ENCODE results near the gene WDR81. TPM values are rescaled to one million over a fixed set of nuclear protein-coding genes. Genes with fewer than 3 reads are reported as not detected.
"Not testable (repeated sequence)": the region's sequence is repeated elsewhere in the genome, so short reads cannot be mapped to it uniquely, and the experiment has no call there.

The WDR81 gene
- total and polyA plus RNA-seq, 2 donors: 12.0 to 27.0 TPM

DNA sequence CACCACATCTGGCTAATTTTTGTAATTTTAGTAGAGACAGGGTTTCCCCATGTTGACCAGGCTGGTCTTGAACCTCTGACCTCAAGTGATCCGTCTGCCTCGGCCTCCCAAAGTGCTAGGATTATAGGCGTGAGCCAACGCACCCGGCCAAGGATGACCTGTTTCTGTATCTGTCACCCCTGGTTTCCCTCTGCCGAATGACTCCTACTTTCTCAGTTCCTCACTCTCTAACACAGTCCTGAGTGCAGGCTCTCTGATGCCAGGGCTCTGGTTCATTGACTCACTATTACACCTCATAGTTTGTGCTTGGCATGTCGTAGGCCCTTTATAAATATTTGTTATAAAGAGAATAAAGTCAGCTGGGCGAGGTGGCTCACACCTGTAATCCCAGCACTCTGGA, 29.1 kb upstream of the WDR81 start:
- Histone ChIP-seq H3K36me3 (ENCODE audit: control insufficient read depth in 2 of 2, insufficient read depth in 2 of 2, low read length in 1 of 2) (no peaks in the 10 kb centered on the region), H3K4me1 (ENCODE audit: control insufficient read depth in 2 of 2, insufficient read depth in 2 of 2, low read length in 2 of 2) (no peaks in the 10 kb centered on the region), H3K27ac (ENCODE audit: low read depth in 1 of 2, low read length in 1 of 2) (no peak overlapping the region), H3K4me3 (ENCODE audit: low read length in 2 of 2) (no peak overlapping the region), H3K27me3 (ENCODE audit: control insufficient read depth in 2 of 2, insufficient read depth in 1 of 2, low read length in 1 of 2) (peaks cover 0 to 3% of the 10 kb centered on the region in 2 donors), H3K9me3 (ENCODE audit: control insufficient read depth in 2 of 2, insufficient read depth in 1 of 2, low read length in 1 of 2) (no peaks in the 10 kb centered on the region)
- DNase-seq (ENCODE audit: low read depth in 6 of 9, low spot score in 9 of 9): no peak
- 98% methylated on average over 8 of the region's 8 CpGs for WGBS

DNA sequence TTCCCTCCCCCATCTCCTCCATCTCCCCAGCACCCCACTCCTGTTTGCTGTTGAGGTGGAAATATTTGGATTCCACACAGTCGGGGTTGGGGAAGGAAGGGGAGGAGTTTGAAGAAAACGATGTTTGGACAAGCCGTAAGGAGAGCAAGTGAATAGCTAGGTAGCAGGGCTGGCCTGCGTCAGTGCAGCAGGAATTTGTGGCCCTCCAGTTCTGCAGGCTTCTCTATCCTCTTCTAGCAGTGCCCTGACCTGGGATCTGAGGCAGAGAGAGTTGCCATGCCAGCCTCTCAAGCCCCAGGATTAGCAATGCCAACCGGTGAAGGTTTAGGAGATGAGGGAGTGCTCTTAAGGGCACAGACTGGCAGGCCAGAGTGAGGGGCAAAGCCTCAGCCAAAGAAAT, 26.8 kb upstream of the WDR81 start:
- H3K27ac ChIP-seq (ENCODE audit: low read depth in 1 of 2, low read length in 1 of 2): no peak overlapping the region
- H3K9me3 ChIP-seq (ENCODE audit: control insufficient read depth in 2 of 2, insufficient read depth in 1 of 2, low read length in 1 of 2): no peaks in the 10 kb centered on the region
- no peaks in the 10 kb centered on the region for H3K4me1 ChIP-seq (ENCODE audit: control insufficient read depth in 2 of 2, insufficient read depth in 2 of 2, low read length in 2 of 2)
- 62% methylated on average over 5 of the region's 5 CpGs for WGBS
- no peaks in the 10 kb centered on the region for H3K36me3 ChIP-seq (ENCODE audit: control insufficient read depth in 2 of 2, insufficient read depth in 2 of 2, low read length in 1 of 2)
- no peak overlapping the region for H3K4me3 ChIP-seq (ENCODE audit: low read length in 2 of 2)
- no peak for DNase-seq (ENCODE audit: low read depth in 6 of 9, low spot score in 9 of 9)
- H3K27me3 ChIP-seq (ENCODE audit: control insufficient read depth in 2 of 2, insufficient read depth in 1 of 2, low read length in 1 of 2): peaks cover 0 to 3% of the 10 kb centered on the region in 2 donors

DNA sequence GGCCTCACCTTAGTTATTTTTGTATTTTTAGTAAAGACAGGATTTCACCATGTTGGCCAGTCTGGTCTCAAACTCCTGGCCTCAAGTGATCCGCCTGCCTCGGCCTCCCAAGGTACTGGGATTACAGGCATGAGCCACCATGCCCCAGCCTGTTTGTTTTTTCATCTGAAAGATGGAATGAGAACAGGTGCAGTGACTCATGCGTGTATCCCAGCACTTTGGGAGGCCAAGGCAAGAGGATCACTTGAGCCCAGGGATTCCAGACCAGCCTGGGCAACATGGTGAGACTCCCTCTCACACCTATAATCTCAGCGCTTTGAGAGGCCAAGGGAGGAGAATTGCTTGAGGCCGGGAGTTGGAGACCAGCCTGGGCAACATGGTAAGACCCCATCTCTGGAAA, 24.6 kb upstream of the WDR81 start:
- H3K9me3 ChIP-seq (ENCODE audit: control insufficient read depth in 2 of 2, insufficient read depth in 1 of 2, low read length in 1 of 2); H3K4me1 ChIP-seq (ENCODE audit: control insufficient read depth in 2 of 2, insufficient read depth in 2 of 2, low read length in 2 of 2); H3K27ac ChIP-seq (ENCODE audit: low read depth in 1 of 2, low read length in 1 of 2); H3K4me3 ChIP-seq (ENCODE audit: low read length in 2 of 2); H3K27me3 ChIP-seq (ENCODE audit: control insufficient read depth in 2 of 2, insufficient read depth in 1 of 2, low read length in 1 of 2); DNase-seq (ENCODE audit: low read depth in 6 of 9, low spot score in 9 of 9); H3K36me3 ChIP-seq (ENCODE audit: control insufficient read depth in 2 of 2, insufficient read depth in 2 of 2, low read length in 1 of 2): not testable (repeated sequence)
- 96% methylated on average over 5 of the region's 5 CpGs for WGBS

DNA sequence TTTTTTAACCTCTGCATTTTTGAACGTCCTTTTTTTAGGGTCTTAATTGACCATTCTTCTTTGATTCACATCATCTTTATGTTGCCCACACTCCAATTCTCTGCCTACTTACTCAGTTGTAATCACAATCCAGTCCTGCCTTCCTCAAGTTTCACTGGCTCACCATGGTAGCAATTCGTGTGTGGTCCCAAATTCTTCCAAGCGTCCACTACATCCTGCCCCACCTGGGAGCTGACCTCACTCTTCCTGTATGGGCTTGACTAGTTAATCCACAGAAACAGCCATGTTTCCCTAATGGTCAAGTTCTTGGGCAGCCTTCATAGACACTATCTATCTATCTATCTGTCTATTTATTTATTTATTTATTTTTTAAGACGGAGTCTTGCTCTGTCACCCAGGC, 21.4 kb upstream of the WDR81 start:
- no peaks in the 10 kb centered on the region for H3K36me3 ChIP-seq (ENCODE audit: control insufficient read depth in 2 of 2, insufficient read depth in 2 of 2, low read length in 1 of 2)
- H3K4me1 ChIP-seq (ENCODE audit: control insufficient read depth in 2 of 2, insufficient read depth in 2 of 2, low read length in 2 of 2): peaks cover 0 to 7% of the 10 kb centered on the region in 2 donors
- WGBS: 73% methylated on average over 4 of the region's 4 CpGs
- no peak overlapping the region for H3K4me3 ChIP-seq (ENCODE audit: low read length in 2 of 2)
- DNase-seq (ENCODE audit: low read depth in 6 of 9, low spot score in 9 of 9): no peak
- H3K27me3 ChIP-seq (ENCODE audit: control insufficient read depth in 2 of 2, insufficient read depth in 1 of 2, low read length in 1 of 2): peaks cover 7 to 21% of the 10 kb centered on the region in 2 donors
- H3K9me3 ChIP-seq (ENCODE audit: control insufficient read depth in 2 of 2, insufficient read depth in 1 of 2, low read length in 1 of 2): no peaks in the 10 kb centered on the region
- no peak overlapping the region for H3K27ac ChIP-seq (ENCODE audit: low read depth in 1 of 2, low read length in 1 of 2)

DNA sequence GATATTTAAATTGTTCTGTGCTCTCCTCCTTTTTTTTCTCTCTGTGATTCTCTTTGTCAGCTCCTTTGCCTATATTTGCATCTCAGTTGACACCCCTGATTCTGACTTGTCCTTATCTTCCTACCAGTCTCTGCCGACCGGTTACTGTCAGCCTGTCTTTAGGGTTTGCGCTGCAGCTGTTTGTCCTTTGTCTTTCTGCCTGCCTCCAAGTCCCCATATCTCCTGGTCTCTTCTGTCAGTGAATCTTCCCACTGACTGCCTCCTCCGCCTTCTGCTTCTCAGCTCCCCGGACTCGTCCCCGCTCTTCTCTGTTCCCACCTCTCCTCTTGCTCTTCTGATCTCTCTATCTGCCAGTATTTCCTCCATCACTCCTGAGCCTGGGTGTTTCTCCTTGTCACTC, 19.5 kb upstream of the WDR81 start:
- Histone ChIP-seq H3K4me1 (ENCODE audit: control insufficient read depth in 2 of 2, insufficient read depth in 2 of 2, low read length in 2 of 2) (peaks cover 0 to 11% of the 10 kb centered on the region in 2 donors), H3K36me3 (ENCODE audit: control insufficient read depth in 2 of 2, insufficient read depth in 2 of 2, low read length in 1 of 2) (no peaks in the 10 kb centered on the region), H3K27me3 (ENCODE audit: control insufficient read depth in 2 of 2, insufficient read depth in 1 of 2, low read length in 1 of 2) (peaks cover 23 to 41% of the 10 kb centered on the region in 2 donors), H3K27ac (ENCODE audit: low read depth in 1 of 2, low read length in 1 of 2) (no peak overlapping the region), H3K9me3 (ENCODE audit: control insufficient read depth in 2 of 2, insufficient read depth in 1 of 2, low read length in 1 of 2) (no peaks in the 10 kb centered on the region), H3K4me3 (ENCODE audit: low read length in 2 of 2) (no peak overlapping the region)
- DNase-seq (ENCODE audit: low read depth in 6 of 9, low spot score in 9 of 9): no peak
- 96% methylated on average over 7 of the region's 7 CpGs for WGBS

DNA sequence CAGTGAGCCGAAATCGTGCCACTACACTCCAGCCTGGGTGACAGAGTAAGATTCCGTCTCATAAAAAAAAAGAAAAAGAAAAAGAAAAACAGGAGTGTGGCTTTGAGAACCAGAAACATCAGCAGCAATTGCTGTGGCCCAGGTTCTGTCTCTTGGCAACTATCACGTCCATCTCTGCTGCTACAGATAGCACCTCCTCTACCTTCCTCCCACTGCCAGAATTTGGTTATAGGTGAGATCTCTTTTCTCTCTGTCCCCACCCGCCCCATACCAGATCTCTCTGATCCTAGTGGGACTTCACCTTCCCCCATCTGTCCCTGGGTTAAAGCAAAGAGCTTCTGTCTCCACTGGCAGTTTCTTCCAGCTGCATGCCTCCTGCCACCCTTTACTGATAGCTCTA, 17.4 kb upstream of the WDR81 start:
- DNase-seq (ENCODE audit: low read depth in 6 of 9, low spot score in 9 of 9): no peak

DNA sequence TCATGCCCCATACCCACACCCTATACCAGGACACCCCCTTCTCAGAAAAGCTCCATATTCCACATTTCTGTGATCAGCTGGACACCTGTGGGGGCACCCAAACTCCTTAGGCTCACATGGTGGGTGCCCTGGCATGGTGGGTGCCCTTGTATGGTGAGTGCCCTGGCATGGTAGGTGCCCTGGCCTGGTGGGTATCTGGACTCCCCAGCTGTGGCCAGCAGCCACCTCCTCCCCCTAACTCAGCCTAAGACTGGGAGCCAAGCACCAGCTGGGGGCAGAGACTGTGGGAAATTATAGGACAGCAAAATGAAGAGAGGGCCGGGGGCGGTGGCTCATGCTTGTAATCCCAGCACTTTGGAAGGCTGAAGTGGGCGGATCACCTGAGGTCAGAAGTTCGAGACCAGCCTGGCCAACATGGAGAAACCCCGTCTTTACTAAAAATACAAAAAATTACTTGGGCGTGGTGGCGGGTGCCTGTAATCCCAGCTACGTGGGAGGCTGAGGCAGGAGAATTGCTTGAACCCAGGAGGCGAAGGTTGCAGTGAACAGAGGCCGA, 15.6 kb upstream of the WDR81 start:
- not testable (repeated sequence) for DNase-seq (ENCODE audit: low read depth in 6 of 9, low spot score in 9 of 9); H3K27ac ChIP-seq (ENCODE audit: low read depth in 1 of 2, low read length in 1 of 2); H3K36me3 ChIP-seq (ENCODE audit: control insufficient read depth in 2 of 2, insufficient read depth in 2 of 2, low read length in 1 of 2); H3K9me3 ChIP-seq (ENCODE audit: control insufficient read depth in 2 of 2, insufficient read depth in 1 of 2, low read length in 1 of 2); H3K4me3 ChIP-seq (ENCODE audit: low read length in 2 of 2)
- Histone ChIP-seq H3K4me1 (ENCODE audit: control insufficient read depth in 2 of 2, insufficient read depth in 2 of 2, low read length in 2 of 2) (peaks cover 3 to 33% of the 10 kb centered on the region in 2 donors), H3K27me3 (ENCODE audit: control insufficient read depth in 2 of 2, insufficient read depth in 1 of 2, low read length in 1 of 2) (peaks cover 50 to 79% of the 10 kb centered on the region in 2 donors)
- WGBS: 97% methylated on average over 10 of the region's 10 CpGs

More for the DNA sequence above, 17.4 kb upstream of the WDR81 start:
- Histone ChIP-seq H3K36me3 (ENCODE audit: control insufficient read depth in 2 of 2, insufficient read depth in 2 of 2, low read length in 1 of 2) (no peaks in the 10 kb centered on the region), H3K27ac (ENCODE audit: low read depth in 1 of 2, low read length in 1 of 2) (no peak overlapping the region), H3K9me3 (ENCODE audit: control insufficient read depth in 2 of 2, insufficient read depth in 1 of 2, low read length in 1 of 2) (no peaks in the 10 kb centered on the region), H3K27me3 (ENCODE audit: control insufficient read depth in 2 of 2, insufficient read depth in 1 of 2, low read length in 1 of 2) (peaks cover 32 to 62% of the 10 kb centered on the region in 2 donors), H3K4me1 (ENCODE audit: control insufficient read depth in 2 of 2, insufficient read depth in 2 of 2, low read length in 2 of 2) (peaks cover 3 to 22% of the 10 kb centered on the region in 2 donors), H3K4me3 (ENCODE audit: low read length in 2 of 2) (no peak overlapping the region)
- WGBS: 91% methylated on average over 5 of the region's 5 CpGs

DNA sequence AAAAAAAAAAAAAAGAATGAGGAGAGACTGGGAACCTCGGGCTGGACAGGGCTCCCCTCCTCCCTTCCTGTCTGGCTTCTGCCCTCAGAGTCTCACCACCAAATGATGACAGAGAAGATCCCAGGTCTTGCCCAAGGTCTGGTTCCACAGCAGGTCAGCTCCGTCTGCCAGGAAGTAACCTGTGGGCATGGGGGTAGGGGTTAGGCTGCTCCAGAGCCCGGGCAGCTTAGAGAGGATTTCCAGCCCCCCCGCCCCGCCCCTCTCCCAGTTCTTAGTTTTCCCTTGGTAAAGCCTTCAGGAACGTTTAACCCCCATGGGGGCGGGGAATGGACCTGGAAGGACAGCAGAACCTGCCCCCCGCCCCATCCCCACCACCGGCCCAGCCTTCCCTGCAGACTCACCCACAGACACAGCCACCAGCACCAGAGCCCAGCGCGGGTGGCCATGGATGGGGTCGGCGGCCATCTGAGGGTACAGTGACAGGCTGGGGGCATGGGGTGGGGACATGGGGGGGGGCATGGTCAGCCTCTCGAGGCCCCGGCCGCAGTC, 15.0 kb upstream of the WDR81 start:
- H3K27me3 ChIP-seq (ENCODE audit: control insufficient read depth in 2 of 2, insufficient read depth in 1 of 2, low read length in 1 of 2): peaks cover 54 to 85% of the 10 kb centered on the region in 2 donors
- H3K4me1 ChIP-seq (ENCODE audit: control insufficient read depth in 2 of 2, insufficient read depth in 2 of 2, low read length in 2 of 2): peaks cover 3 to 39% of the 10 kb centered on the region in 2 donors
- 9% methylated on average over 16 of the region's 16 CpGs for WGBS
- DNase-seq (ENCODE audit: low read depth in 6 of 9, low spot score in 9 of 9): no peak
- no peak overlapping the region for H3K27ac ChIP-seq (ENCODE audit: low read depth in 1 of 2, low read length in 1 of 2)
- peak overlapping the region in 1 of 2 donors; percentile 39 for H3K4me3 ChIP-seq (ENCODE audit: low read length in 2 of 2)
- peaks cover 0 to 2% of the 10 kb centered on the region in 2 donors for H3K9me3 ChIP-seq (ENCODE audit: control insufficient read depth in 2 of 2, insufficient read depth in 1 of 2, low read length in 1 of 2)
- H3K36me3 ChIP-seq (ENCODE audit: control insufficient read depth in 2 of 2, insufficient read depth in 2 of 2, low read length in 1 of 2): peaks cover 2 to 5% of the 10 kb centered on the region in 2 donors

DNA sequence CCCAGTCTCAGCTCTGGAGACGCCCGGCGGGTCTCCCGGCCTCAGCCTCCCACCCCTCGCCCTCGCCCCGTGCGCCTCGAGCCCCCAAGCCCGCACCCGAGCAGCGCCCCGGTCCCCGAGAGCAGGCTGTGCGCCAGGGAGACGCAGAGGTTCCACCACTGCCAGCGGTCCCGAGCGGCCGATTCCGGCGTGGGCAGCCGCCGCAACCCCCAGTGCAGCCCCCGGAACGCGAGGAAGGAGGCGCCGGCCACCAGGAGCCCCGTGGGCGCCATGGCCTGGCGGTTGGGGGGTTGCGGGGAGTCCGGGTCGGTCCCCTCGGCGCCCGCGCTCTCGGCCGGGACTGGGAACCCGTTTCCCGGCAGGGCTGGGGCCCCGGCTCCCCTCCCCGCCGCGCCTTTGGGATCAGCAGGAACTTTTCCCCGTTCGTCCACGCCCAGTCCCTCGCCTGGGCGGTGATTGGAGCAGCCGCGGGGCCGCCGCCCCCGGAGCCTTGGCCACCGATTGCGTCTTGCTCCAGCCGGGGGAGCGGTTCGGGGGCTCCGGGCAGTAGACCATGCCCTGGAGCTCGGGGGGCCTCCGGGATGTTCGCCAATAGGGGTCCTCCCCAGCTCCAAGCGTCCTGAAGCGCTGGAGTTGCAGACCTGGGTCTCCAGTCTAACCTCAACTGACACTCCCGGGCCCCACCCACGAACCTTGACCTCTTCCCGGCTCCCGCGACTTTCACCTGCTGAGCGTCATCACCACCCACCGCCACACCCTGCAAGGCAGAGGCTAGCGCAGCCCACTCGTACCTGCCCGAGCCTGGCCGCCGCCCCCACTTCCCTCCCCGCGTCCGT, 14.3 kb upstream of the WDR81 start, which contains the start of gene TLCD2:
TSS of gene TLCD2 (minus strand) at position 407 of the 836 bp plus-strand sequence. CDS start at position 272, 135 bp downstream.
- DNase-seq (ENCODE audit: low read depth in 6 of 9, low spot score in 9 of 9): no peak
- H3K4me1 ChIP-seq (ENCODE audit: control insufficient read depth in 2 of 2, insufficient read depth in 2 of 2, low read length in 2 of 2): peaks cover 7 to 44% of the 10 kb centered on the region in 2 donors
- H3K4me3 ChIP-seq (ENCODE audit: low read length in 2 of 2): peak within 1 kb of the TSS; percentile 16 to 39

More for the DNA sequence above, 14.3 kb upstream of the WDR81 start, which contains the start of gene TLCD2:
- H3K9me3 ChIP-seq (ENCODE audit: control insufficient read depth in 2 of 2, insufficient read depth in 1 of 2, low read length in 1 of 2): peaks cover 0 to 2% of the 10 kb centered on the region in 2 donors
- H3K27ac ChIP-seq (ENCODE audit: low read depth in 1 of 2, low read length in 1 of 2): peak within 1 kb of the TSS in 1 of 2 donors; percentile 12
- WGBS: 2% methylated on average over 83 of the region's 83 CpGs
- peaks cover 61 to 89% of the 10 kb centered on the region in 2 donors for H3K27me3 ChIP-seq (ENCODE audit: control insufficient read depth in 2 of 2, insufficient read depth in 1 of 2, low read length in 1 of 2)
- peaks cover 2 to 5% of the 10 kb centered on the region in 2 donors for H3K36me3 ChIP-seq (ENCODE audit: control insufficient read depth in 2 of 2, insufficient read depth in 2 of 2, low read length in 1 of 2)
